NCI-H1092 treated with DMSO at 0.1 percent for 48 hours (cell line): ENCODE results near the gene TNFSF11.
"Not testable (repeated sequence)": the region's sequence is repeated elsewhere in the genome, so short reads cannot be mapped to it uniquely, and the experiment has no call there.

Source experiments
- DNase-seq: peaks from one replicate; lab custom pipeline; 2025; lab: John Stamatoyannopoulos, UW

Gene TNFSF11

GRCh38 chr13:42560320-42560719 is 13.6 kb upstream of the TNFSF11 start:
- not testable (repeated sequence) for DNase-seq

DNA sequence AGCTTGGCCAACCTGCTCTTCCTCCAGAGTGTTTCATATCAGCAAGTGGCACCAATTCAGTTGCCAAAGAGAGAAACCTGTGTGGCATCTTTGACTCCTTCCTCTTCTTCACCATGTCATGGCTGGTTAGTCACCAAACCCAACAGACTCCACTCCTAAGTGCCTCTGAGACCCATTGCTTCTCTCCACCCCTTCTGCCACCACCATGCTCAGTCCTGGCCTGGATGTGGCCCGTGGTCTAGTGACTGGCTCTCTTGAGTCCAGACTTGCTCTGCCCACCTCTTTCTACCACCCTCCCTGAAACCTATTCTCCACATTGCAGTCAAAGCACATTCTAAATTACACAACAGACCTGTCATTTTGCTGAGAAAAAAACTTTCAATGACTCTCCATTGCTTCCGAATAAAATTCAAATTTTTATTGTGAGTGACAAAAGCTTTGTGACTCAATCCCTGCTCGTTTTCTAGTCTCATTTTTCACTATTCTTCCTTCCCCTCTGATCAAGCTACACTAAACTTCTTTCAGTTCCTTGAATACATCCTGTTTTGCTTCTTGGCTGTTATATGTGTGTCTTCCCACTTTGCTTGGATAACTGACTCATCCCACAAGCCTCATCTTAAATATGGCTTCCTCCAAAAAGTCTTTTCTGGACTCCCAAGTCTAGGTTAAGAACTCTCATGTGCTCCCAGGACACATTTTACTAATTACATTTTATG is 12.0 kb upstream of the TNFSF11 start:
- DNase-seq, result no peak

DNA sequence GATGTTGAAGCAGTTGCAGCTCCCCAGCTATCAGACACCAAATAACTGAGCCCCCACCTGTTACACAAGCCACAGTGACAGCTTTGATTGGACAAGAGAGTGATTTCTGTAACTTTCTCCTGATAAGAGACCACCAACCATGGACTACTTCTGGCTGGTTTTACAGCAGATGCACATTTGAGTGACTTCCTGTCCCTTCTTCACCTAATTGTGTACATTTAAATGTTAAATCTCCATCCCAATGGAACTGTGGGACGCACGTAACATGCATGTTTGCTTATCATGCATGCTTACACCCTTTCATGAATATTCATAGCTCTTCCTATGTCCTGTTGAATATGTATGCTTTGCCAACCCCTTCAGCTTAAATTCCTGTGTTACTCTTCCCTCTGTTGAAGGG is 6.0 kb upstream of the TNFSF11 start:
- no peak for DNase-seq

- DNase-seq, result no peak
Measured at GRCh38 chr13:42569576-42570344, 4.2 kb upstream of the TNFSF11 start.

- DNase-seq, result no peak
Measured at GRCh38 chr13:42571895-42572294, 2.1 kb upstream of the TNFSF11 start.

DNA sequence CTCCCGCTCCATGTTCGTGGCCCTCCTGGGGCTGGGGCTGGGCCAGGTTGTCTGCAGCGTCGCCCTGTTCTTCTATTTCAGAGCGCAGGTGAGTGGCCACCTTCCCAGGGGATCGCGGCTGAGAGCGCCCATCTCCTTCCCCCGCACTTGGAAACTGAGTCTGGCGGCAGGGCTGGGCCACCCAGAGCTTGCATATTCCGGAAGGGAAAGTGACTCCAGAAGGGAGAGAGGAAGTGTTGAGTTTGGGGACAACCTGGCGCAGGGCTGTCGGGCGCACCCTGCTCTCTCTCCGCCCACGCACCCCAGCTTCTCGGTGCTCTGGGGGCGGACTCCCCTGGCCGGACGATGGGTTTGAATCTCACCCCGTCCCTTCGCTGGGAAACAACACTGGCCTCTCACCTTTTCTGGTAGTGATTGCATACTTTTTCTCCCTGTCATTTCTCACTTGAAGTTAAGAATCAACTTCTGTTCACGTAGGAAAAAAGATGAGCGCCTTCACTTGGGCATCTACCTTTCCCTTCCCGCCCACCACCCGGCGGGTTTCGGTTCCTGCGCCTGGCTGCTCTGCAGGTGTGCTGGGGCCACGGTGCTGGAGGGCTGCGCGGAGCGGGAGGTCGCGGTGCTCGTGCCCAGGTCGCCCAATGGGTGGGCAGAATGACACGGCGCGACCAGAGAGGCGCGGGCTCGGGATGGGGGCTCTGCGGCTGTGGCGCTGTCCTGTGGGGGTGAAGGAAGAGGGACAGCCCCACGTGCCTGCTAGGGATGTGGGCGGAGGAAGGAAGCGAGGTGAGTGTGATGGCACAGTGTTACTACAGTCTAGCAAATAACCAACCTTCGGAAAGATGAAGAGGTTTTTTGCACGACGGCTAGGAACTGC is 721 bp downstream of the TNFSF11 start:
- DNase-seq, result no peak

- no peak for DNase-seq
Measured at GRCh38 chr13:42575938-42576337, 2.0 kb downstream of the TNFSF11 start.

DNA sequence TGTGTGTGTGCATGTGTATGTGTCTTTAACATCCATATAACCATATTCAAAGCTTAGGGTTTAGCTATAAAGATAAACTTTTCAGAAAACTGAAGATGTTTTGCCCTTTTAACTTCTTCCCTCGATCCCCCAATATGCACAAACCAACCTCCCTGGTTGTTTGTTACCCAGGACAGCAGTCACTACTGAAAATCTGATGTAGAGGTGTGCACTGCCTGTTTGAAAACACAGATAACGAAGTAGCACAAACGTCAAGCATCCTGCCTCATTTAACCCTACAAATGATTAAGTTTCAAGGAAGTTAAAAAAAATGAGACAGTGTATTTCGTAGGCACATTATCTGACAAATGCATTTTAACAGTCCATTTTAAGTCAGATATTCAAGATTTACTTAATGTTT is 3.6 kb downstream of the TNFSF11 start:
- DNase-seq, result no peak

DNA sequence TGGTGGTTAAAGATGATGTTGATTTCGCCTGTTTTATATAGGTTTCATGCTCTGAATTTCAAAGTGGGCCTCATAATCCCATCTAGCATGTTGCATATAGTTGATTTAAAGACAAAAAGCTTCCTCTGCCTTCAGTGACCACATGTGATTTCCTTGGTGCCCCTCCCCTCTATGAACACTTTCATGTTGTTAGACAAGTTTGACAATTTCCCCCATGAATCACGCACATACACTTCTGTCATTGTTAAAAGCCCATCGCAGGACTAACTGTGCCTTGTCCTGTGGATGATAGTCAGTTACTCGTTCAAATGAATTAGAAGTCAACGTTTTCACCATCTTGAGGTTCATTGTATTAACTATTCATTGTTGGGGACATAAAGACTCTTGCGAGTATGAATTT is 6.7 kb downstream of the TNFSF11 start:
- DNase-seq, result no peak

GRCh38 chr13:42581427-42581826 is 7.5 kb downstream of the TNFSF11 start:
- no peak for DNase-seq

- DNase-seq, result no peak
Measured at GRCh38 chr13:42591602-42592001, 17.6 kb downstream of the TNFSF11 start.

GRCh38 chr13:42592915-42593900 is 19.3 kb downstream of the TNFSF11 start:
- DNase-seq, result no peak

DNA sequence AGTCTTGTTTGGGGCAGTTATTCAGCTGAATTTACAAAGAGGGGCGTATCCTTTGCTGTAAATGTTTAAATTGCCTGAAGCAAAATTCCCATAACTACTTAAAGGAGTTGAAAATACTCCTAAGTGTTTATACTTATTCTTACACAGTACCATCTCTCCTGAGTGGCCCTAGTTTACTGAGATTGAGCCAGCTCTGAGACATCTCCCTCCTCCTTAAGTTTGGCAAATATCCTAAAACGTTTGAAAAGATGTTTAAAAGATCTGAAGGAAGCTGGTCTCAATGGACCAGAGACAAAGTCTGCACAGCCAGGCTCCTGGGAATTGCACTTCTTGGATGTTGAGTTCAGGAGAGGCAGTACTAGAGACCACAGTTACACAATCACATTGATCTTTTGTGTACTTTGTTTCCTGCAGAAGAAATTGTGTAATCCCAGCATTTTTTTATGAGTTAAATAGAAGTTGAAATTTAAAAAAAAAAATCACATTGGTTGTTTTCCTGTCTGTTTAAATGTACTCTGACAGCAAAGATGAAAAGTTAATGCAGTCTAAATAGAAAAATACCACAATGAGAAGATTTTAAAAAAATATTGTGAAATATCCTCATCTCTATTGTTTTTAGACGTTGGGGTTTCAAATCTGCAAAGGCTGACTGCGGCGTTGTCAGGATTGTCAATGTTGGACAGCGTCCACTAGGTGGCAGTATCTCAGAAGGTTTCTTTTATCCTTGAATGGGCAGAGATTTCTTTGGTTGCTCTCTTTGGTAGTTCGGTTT is 20.7 kb downstream of the TNFSF11 start:
- peak; percentile 49 for DNase-seq

GRCh38 chr13:42595253-42595571 is 21.3 kb downstream of the TNFSF11 start:
- DNase-seq, result no peak

DNA sequence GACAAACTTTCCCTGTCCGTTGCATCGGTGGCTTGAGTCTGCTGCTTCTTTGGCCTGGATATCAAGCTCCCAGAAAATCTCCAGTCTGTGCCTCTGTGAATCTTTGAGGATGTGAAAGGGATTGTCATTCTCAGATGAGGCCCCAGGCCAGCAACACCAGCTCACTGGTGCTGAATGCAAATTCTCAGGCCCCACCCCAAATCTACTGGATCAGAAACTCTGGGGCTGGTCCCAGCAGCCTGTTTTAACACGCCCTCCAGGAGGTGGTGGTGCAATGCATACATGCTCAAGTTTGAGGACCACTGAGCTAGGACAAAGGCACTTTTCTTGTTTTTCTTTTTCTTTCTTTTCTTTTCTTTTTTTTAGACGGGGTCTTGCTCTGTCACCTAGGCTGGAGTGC is 23.6 kb downstream of the TNFSF11 start:
- DNase-seq, result no peak

- DNase-seq, result no peak
Measured at GRCh38 chr13:42600943-42601342, 27.0 kb downstream of the TNFSF11 start.

DNA sequence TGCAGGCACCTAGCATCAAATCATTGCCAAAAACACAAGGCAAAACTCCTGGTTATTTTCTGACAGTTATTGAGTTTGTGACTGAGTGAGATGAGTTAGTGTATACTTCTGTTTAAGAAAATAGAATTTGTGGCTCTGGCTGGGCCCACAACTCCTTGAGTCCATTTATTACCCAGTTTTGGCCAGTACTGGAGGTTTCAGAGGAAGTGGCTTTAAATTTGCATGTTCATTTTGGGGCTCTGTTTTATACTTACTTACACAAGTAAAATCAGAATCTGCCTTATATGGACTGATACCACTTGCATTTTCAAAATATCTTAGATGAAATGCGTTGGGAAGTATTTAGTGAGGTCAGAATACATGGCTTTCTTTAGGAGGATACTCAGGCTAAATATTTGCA is 29.0 kb downstream of the TNFSF11 start:
- no peak for DNase-seq

DNA sequence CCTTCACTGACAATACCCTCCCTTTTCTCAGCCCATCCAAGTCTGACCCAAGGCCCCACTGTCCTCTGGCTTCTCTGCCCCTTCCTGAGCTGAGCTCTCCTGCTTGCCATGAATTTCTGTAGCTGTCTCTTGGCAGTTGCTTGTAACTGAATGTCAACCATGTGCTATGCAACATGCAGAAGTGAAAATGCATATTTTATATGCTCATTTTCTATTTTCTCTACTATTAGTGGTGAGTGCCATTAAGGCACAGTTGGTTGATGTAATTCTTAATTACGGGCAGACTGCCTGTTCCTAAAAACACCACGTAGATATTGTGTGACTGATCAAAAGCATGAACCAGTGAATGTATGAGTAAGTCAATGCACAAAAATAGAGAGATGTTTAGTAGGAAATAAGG is 29.6 kb downstream of the TNFSF11 start:
- no peak for DNase-seq

DNA sequence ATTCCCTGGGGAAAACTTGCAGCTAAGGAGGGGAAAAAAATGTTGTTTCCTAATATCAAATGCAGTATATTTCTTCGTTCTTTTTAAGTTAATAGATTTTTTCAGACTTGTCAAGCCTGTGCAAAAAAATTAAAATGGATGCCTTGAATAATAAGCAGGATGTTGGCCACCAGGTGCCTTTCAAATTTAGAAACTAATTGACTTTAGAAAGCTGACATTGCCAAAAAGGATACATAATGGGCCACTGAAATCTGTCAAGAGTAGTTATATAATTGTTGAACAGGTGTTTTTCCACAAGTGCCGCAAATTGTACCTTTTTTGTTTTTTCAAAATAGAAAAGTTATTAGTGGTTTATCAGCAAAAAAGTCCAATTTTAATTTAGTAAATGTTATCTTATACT is 33.6 kb downstream of the TNFSF11 start:
- DNase-seq, result peak; percentile 26

GRCh38 chr13:42610649-42611048 is 36.7 kb downstream of the TNFSF11 start:
- DNase-seq, result no peak
